ENCODE data around the gene FBN2. TPM values are rescaled to one million over a fixed set of nuclear protein-coding genes. Genes with fewer than 3 reads are reported as not detected.

The FBN2 gene
- total RNA-seq, 6 experiments from 2014 or later: 174 to 272 (median 186) TPM

DNA sequence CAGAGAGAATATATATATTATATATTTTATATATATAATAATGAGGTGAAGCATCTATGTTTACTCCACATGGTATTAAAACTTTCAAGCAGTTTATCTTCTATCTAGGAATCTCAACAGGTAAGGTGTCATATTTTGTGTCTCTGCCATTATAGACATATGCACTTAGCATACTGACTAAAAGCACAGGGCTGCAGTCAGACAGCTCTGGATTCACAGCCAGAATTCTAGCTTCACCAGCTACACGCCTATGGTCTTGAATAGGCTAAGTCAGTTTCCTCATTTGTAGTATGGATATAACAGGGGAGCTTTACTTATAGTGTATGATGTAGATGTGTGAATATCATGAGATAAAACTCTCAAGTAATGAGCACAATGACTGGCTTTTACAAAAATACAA, 57.9 kb downstream of the FBN2 start:
- no peaks in the 10 kb centered on the region for H3K9me3 Mint-ChIP-seq
- H3K27ac Mint-ChIP-seq: no peak overlapping the region
- no peak for DNase-seq
- H3K4me3 Mint-ChIP-seq: no peak overlapping the region
- TF ChIP-seq, protein P1, sequence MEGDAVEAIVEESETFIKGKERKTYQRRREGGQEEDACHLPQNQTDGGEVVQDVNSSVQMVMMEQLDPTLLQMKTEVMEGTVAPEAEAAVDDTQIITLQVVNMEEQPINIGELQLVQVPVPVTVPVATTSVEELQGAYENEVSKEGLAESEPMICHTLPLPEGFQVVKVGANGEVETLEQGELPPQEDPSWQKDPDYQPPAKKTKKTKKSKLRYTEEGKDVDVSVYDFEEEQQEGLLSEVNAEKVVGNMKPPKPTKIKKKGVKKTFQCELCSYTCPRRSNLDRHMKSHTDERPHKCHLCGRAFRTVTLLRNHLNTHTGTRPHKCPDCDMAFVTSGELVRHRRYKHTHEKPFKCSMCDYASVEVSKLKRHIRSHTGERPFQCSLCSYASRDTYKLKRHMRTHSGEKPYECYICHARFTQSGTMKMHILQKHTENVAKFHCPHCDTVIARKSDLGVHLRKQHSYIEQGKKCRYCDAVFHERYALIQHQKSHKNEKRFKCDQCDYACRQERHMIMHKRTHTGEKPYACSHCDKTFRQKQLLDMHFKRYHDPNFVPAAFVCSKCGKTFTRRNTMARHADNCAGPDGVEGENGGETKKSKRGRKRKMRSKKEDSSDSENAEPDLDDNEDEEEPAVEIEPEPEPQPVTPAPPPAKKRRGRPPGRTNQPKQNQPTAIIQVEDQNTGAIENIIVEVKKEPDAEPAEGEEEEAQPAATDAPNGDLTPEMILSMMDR (IDR thresholded peaks at IDR 0.05): no peak
- H3K4me1 Mint-ChIP-seq (ENCODE audit: low read depth): peaks cover 8% of the 10 kb centered on the region; the same call in 1 of the 2 replicates
- H3K36me3 Mint-ChIP-seq (ENCODE audit: low read depth): peaks cover 20% of the 10 kb centered on the region
- H3K27me3 Mint-ChIP-seq (ENCODE audit: insufficient read depth): no peaks in the 10 kb centered on the region

DNA sequence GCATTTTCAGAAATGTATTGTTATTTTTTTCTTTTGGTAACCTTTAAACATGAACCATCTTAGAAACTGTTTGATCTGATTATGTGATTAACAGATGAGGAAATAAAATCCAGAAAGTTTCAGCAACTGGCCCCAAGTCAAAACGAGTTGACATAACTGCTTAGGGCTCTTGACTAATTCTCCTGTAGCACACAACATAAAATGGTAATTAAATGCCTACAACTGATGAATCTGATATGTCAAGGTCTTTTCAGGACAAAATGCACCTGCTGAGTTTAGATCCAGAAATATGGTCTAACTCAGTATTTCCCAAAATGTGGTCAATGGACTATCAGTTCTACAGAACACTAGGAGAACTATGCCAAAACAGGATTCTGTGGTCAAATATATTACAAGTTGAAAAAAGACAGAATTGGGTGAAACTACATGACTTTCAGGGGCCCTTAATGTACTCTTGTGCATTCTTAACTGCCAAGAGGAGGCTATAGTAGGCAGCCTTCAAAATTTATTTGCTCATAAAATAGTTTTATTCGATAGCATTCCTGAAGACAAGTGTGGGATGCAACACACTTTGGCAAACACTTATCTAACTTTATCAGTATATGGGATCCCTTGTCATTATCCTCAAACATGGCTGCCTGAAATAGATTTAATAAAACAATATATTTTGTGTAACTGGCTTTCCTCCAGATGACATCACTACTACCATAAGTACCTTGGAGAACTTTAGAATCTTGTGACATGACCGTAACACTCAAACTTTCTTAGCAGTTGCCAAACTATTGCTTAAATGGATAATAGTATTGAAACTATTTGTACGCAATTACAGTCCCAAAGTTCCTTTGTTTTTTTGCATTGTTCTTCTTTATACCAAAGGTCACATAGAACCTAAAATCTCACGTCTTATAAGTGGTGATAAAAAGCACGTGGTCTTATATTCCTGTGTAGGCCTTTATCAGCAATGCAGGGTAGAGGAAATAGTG, 59.4 kb downstream of the FBN2 start:
- H3K4me1 Mint-ChIP-seq (ENCODE audit: low read depth): peaks cover 8% of the 10 kb centered on the region; the same call in 1 of the 2 replicates
- TF ChIP-seq, protein P1 (IDR thresholded peaks at IDR 0.05): no peak
- DNase-seq: no peak
- peaks cover 21% of the 10 kb centered on the region for H3K36me3 Mint-ChIP-seq (ENCODE audit: low read depth)
- H3K27ac Mint-ChIP-seq: no peak overlapping the region
- no peaks in the 10 kb centered on the region for H3K27me3 Mint-ChIP-seq (ENCODE audit: insufficient read depth)
- H3K4me3 Mint-ChIP-seq: no peak overlapping the region
- peaks cover under 1% of the 10 kb centered on the region; the same call in 1 of the 2 replicates for H3K9me3 Mint-ChIP-seq

DNA sequence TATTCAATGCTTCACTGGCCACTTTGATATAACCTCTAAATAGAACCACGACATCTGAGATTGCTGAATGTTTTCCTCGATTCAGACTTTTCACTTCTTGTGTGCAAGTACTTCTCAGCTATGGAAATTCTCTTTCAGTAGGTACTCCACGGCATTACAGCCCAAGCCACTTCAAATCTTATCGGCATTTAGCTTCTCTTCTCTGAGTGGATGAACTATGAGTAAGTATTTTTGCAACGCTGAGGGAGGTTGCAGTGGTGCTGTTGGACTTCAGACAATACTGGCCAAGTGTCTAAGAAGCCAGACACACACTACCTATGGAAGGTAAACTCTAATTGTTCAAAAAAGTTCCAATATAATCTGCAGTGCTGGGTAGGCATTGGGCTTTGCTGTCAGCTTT, 60.1 kb downstream of the FBN2 start:
- no peak overlapping the region for H3K4me3 Mint-ChIP-seq
- TF ChIP-seq, protein P1 (IDR thresholded peaks at IDR 0.05): no peak
- no peak overlapping the region for H3K27ac Mint-ChIP-seq
- peaks cover 26% of the 10 kb centered on the region for H3K36me3 Mint-ChIP-seq (ENCODE audit: low read depth)
- H3K4me1 Mint-ChIP-seq (ENCODE audit: low read depth): peaks cover 8% of the 10 kb centered on the region; the same call in 1 of the 2 replicates
- H3K9me3 Mint-ChIP-seq: peaks cover 4% of the 10 kb centered on the region; the same call in 1 of the 2 replicates
- H3K27me3 Mint-ChIP-seq (ENCODE audit: insufficient read depth): no peaks in the 10 kb centered on the region
- DNase-seq: no peak

DNA sequence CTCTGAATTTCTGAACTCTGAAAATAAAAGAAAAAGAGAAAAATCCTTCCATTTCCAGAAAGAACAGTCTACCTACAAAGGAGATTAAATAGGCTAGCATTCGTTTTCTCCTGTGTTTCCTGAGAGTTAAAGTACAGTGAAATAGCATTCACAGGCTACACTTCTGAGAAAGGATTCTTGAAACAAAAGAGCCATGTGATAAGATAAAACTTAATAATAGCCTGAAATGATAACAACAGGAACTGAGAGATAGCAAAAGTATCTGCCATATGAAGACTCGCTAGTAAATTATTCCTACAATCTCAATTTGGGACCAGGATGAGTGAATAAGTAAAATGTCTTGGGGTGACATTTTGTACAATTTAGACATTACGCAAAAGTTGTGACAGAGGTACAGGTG, 62.4 kb downstream of the FBN2 start:
- TF ChIP-seq, protein P1 (IDR thresholded peaks at IDR 0.05): no peak
- DNase-seq: no peak
- peaks cover 30% of the 10 kb centered on the region for H3K36me3 Mint-ChIP-seq (ENCODE audit: low read depth)
- H3K27ac Mint-ChIP-seq: no peak overlapping the region
- H3K27me3 Mint-ChIP-seq (ENCODE audit: insufficient read depth): no peaks in the 10 kb centered on the region
- peaks cover 4% of the 10 kb centered on the region; the same call in 1 of the 2 replicates for H3K9me3 Mint-ChIP-seq
- no peak overlapping the region for H3K4me3 Mint-ChIP-seq
- H3K4me1 Mint-ChIP-seq (ENCODE audit: low read depth): peaks cover 21% of the 10 kb centered on the region

DNA sequence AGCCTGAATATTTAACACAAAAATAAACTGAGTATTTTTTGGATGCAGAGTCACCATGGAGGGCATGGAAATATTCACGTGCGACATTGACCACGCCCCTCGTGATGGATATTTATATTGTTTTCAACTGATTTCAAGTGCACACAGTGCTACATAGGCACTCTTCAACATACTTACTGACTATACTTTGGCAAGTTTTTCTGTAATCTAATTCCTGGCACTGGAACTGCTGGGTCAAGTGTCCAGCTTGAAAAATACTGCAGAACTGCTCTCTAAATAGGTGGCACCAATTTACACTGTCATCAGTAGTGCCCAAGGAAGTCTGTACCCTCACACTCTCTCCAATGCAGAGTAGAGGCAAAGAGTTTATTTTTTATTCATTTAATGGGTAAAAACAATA, 65.1 kb downstream of the FBN2 start:
- Mint-ChIP-seq H3K36me3 (ENCODE audit: low read depth) (peaks cover 41% of the 10 kb centered on the region), H3K27ac (no peak overlapping the region), H3K4me1 (ENCODE audit: low read depth) (peaks cover 41% of the 10 kb centered on the region), H3K4me3 (no peak overlapping the region), H3K9me3 (peaks cover 8% of the 10 kb centered on the region; the same call in 1 of the 2 replicates), H3K27me3 (ENCODE audit: insufficient read depth) (no peaks in the 10 kb centered on the region; the same call in 1 of the 2 replicates)
- TF ChIP-seq, protein P1 (IDR thresholded peaks at IDR 0.05): no peak
- DNase-seq: no peak

All from HFFc6 (cell line).